GM12878 (cell line): Measurements from ENCODE around the gene TXNDC5. TPM values are rescaled to one million over a fixed set of nuclear protein-coding genes. Genes with fewer than 3 reads are reported as not detected.
A peak's percentile ranks its signal among the peaks of the same experiment; 100 is the strongest.

Source experiments
- ATAC-seq: fragments of 200-7000 bp; cut with Tn5 transposase; 3 replicates; pipeline ENCODE4 v1.9.1; 2020; ENCODE audit warnings: mild to moderate bottlenecking, moderate library complexity
- BruUV-seq: library from RNA; stranded (reverse); fragments of 400-500 nt; replicated peaks from 2 replicates; lab custom pipeline; 2021; lab: Mats Ljungman, UMichigan
- CTCF ChIA-PET: fragments of 300-600 bp; sonication (Branson Sonifier 250); formaldehyde crosslinking; extraction: SDS; loops from one replicate; lab custom pipeline; 2021; ENCODE audit warnings: inconsistent platforms; lab: Yijun Ruan, JAX
- POLR2A ChIA-PET: fragments of 350-600 bp; formaldehyde crosslinking; extraction: SDS; loops from one replicate; lab custom pipeline; 2021; ENCODE audit warnings: inconsistent platforms; lab: Charles Lee
- RAD21 ChIA-PET: fragments of 300-600 bp; sonication (Branson Sonifier 250); formaldehyde crosslinking; loops from one replicate; lab custom pipeline; 2023; ENCODE audit warnings: antibody characterized with exemption; ENCODE audit not compliant: unreplicated experiment; lab: Charles Lee
- SMC1A ChIA-PET: fragments of 300-600 bp; sonication (Branson Sonifier 250); formaldehyde crosslinking; loops from one replicate; lab custom pipeline; 2023; ENCODE audit not compliant: unreplicated experiment, uncharacterized antibody; lab: Charles Lee
- DNase-seq: peaks from one replicate; pipeline ENCODE4 v3.0.0-alpha.2; 2011; ENCODE audit warnings: low read depth, low spot score
- FAIRE-seq: peaks from 3 replicates; lab custom pipeline; 2011; peaks lifted over from hg19 to GRCh38; lab: Jason Lieb, UNC
- H2AFZ ChIP-seq: 2 replicates; pipeline ENCODE4 v1.6.0; 2011; ENCODE audit warnings: low read depth, low read length, control low read depth; ENCODE audit not compliant: control insufficient read depth
- H3K27ac ChIP-seq: 2 replicates; pipeline ENCODE4 v1.5.1; 2011; ENCODE audit warnings: control low read depth; ENCODE audit not compliant: control insufficient read depth, insufficient read depth
- H3K27me3 ChIP-seq, 2 experiments: replicated peaks in 1 of 2; 2 replicates each; pipeline versions ENCODE4 v1.6.0 to v1.6.1; 2011; ENCODE audit warnings: low read length in 1 of 2; ENCODE audit not compliant: control insufficient read depth in 2 of 2, insufficient read depth in 2 of 2
- H3K36me3 ChIP-seq, 2 experiments: 2 replicates each; pipeline ENCODE4 v1.5.1; 2011; ENCODE audit warnings: low read length in 1 of 2; ENCODE audit not compliant: control insufficient read depth in 2 of 2, insufficient read depth in 2 of 2
- H3K4me1 ChIP-seq: 2 replicates; pipeline ENCODE4 v1.6.1; 2011; ENCODE audit warnings: mild to moderate bottlenecking, low read length, moderate library complexity, mixed read lengths; ENCODE audit not compliant: control insufficient read depth, insufficient read depth
- H3K4me2 ChIP-seq: 2 replicates; pipeline ENCODE4 v1.6.0; 2011; ENCODE audit warnings: control low read depth; ENCODE audit not compliant: control insufficient read depth, insufficient read depth
- H3K4me3 ChIP-seq: fragments of 200-600 bp; sonication (generic); 2 replicates; pipeline ENCODE4 v1.5.1; 2016
- H3K79me2 ChIP-seq: 2 replicates; pipeline ENCODE4 v1.6.0; 2011; ENCODE audit warnings: low read length; ENCODE audit not compliant: control insufficient read depth, insufficient read depth
- H3K9ac ChIP-seq: 2 replicates; pipeline ENCODE4 v1.8.0; 2011; ENCODE audit warnings: low read length, control low read depth, mixed read lengths; ENCODE audit not compliant: control insufficient read depth, insufficient read depth
- H3K9me3 ChIP-seq: replicated peaks from 3 replicates; pipeline ENCODE4 v1.5.1; 2011; ENCODE audit warnings: mild to moderate bottlenecking, low read length; ENCODE audit not compliant: control insufficient read depth, insufficient read depth
- H4K20me1 ChIP-seq: 2 replicates; pipeline ENCODE4 v1.6.0; 2011; ENCODE audit not compliant: control insufficient read depth, insufficient read depth
- CEBPB ChIP-seq, 2 experiments: fragments of 150-350 bp in 1 of 2; IDR thresholded peaks; 2 replicates each; pipeline ENCODE4 v1.6.1; 2012 to 2014; ENCODE audit warnings: low read depth in 2 of 2, low read length in 2 of 2, borderline replicate concordance in 1 of 2, inconsistent platforms in 1 of 2
- CHD2 ChIP-seq: IDR thresholded peaks from 2 replicates; pipeline ENCODE4 v1.6.1; 2011; ENCODE audit warnings: low read depth, low read length, improper control_type of control experiment, borderline replicate concordance
- CHD4 ChIP-seq: fragments of 200-600 bp; sonication (generic); IDR thresholded peaks from 2 replicates; pipeline ENCODE4 v1.6.1; 2016; ENCODE audit warnings: mild to moderate bottlenecking
- IKZF2 ChIP-seq, 2 experiments: fragments of 450-650 bp; IDR thresholded peaks; 2 replicates each; pipeline ENCODE4 v1.6.1; 2017; ENCODE audit warnings: mild to moderate bottlenecking in 2 of 2, moderate library complexity in 2 of 2
- NR2F1 ChIP-seq: fragments of 450-650 bp; conservative IDR thresholded peaks from 2 replicates; pipeline ENCODE4 v1.6.1; 2017; ENCODE audit warnings: mild to moderate bottlenecking
- POLR2A ChIP-seq: IDR thresholded peaks from 2 replicates; pipeline ENCODE4 v1.6.1; 2011; ENCODE audit warnings: low read depth, mild to moderate bottlenecking, low read length
- SRF ChIP-seq, 2 experiments: IDR thresholded peaks; 2 replicates each; pipeline ENCODE4 v1.6.1; 2011; ENCODE audit warnings: low read depth in 2 of 2, low read length in 2 of 2, mild to moderate bottlenecking in 1 of 2, moderate library complexity in 1 of 2
- TARDBP ChIP-seq: IDR thresholded peaks from 2 replicates; pipeline ENCODE4 v1.6.1; 2016; ENCODE audit warnings: borderline replicate concordance
- WGBS: methylation state at CpG from one replicate; pipeline ENCODE4 v1.1.6; 2016; ENCODE audit warnings: low lambda C conversion rate; ENCODE audit not compliant: insufficient replicate concordance, insufficient coverage; ENCODE audit errors: missing lambda C conversion rate; 5-methylcytosine and 5-hydroxymethylcytosine counted together
- in situ Hi-C: fragments of 300-500 bp; cut with MboI; formaldehyde crosslinking; loops from 9 replicates; pipeline ENCODE4 v1.14.3; 2018; ENCODE audit warnings: mixed read lengths
- intact Hi-C: fragments of 100-400 bp; cut with micrococcal nuclease; formaldehyde crosslinking; loops from one replicate; pipeline ENCODE4 v1.14.2; 2022; ENCODE audit not compliant: unreplicated experiment
- polyA plus RNA-seq, 11 experiments: library from polyadenylated mRNA; depleted of rRNA in 4 of 11; unstranded in 6 of 11; stranded (reverse) in 5 of 11; fragments of >200 nt; fragmentation: Nextera tagmentation in 4 of 11; fragmentation: Illumina TruSeq in 1 of 11; extraction: Ambion mirVana in 4 of 11; extraction: Trizol in 1 of 11; gene quantifications; 1 replicate in 1 of 11; 2 replicates in 10 of 11; pipeline versions ENCODE4 v1.2.1 to v1.2.3, GENCODE V29; 2011 to 2016; ENCODE audit warnings: inconsistent platforms in 2 of 11, missing spikeins in 2 of 11, low read depth in 1 of 11
- total RNA-seq, 4 experiments: library from RNA; depleted of rRNA in 3 of 4; stranded (reverse); fragments of >200 nt in 3 of 4; fragmentation: Illumina TruSeq in 1 of 4; extraction: Trizol in 1 of 4; gene quantifications; 2 replicates each; pipeline versions ENCODE4 v1.2.1 to v1.2.3, GENCODE V29; 2013 to 2021

The TXNDC5 gene
- total and polyA plus RNA-seq, 10 of the 15 experiments (the other 5 are each of a cell fraction or from before 2014, with no cell fraction given) = 7.2 to 181 (median 132) TPM

DNA sequence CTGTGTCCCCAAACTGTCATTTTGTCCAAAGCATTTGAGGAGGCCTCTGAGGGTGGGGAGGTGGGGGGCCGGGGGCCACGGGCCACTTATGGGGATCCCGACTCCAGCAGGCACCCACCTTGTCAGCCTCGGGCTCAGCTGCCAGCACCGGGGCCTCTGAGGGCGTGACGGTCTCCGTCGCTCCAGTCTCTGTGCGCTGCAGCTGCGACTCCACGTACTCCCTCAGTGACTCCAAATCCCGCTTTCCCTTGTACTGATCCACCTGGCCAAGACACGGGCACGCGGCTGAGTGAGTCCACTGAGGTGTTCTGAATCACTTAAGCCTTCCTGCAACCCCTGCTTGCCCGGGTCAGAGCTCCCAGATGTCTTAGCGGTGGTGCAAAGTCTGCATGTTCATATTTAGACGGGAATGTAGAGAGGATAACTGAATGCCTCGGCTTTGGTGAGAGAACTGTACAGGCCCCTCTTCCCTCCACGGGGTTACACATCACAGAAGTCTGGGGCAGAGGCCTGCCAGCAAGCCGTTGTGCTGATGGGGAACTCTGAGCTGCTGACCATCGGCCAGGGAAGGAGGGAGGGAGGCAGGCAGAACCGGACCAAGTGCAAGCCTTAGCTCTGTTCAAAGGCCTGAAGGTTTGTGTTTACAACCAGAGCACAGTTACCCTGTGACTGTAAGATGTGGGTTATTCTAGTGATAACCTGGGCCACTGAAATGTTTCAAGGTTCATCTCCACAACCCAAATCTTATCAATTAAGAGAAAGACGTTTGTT, 21.8 kb downstream of the TXNDC5 start:
- intact Hi-C loops = no loop called here
- Histone ChIP-seq H3K27me3 (no peaks in the 10 kb centered on the region), H3K27ac (no peak overlapping the region), H3K9me3 (no peaks in the 10 kb centered on the region), H2AFZ (no peak overlapping the region), H3K4me3 (no peak overlapping the region), H3K4me1 (no peaks in the 10 kb centered on the region), H3K79me2 (no peaks in the 10 kb centered on the region), H4K20me1 (no peaks in the 10 kb centered on the region), H3K9ac (no peak overlapping the region), H3K4me2 (no peak overlapping the region), H3K36me3 (peaks cover 24 to 47% of the 10 kb centered on the region in 2 experiments)
- 92% methylated on average over 25 of the region's 25 CpGs for WGBS
- in situ Hi-C loops = no loop called here
- ChIA-PET RAD21 (no interaction called here), CTCF (interaction anchor here (0.6 to 1.3 kb wide), 3 partner anchors 11 to 946 kb away, joined by 3 to 6 read pairs (median 3); no protein-coding TSS in a partner anchor), SMC1A (interaction anchor here (0.9 kb wide), 1 partner anchor 106 kb away, joined by 3 read pairs; no protein-coding TSS in a partner anchor), POLR2A (no interaction called here)
- no peak for ATAC-seq
- TF ChIP-seq IKZF2 (IDR thresholded peaks at IDR 0.05) (no peak), POLR2A (peak; percentile 54), CEBPB (IDR thresholded peaks at IDR 0.05; ENCODE audit: borderline replicate concordance in 1 of 2, low read depth in 2 of 2, low read length in 2 of 2) (no peak), NR2F1 (no peak), CHD2 (no peak), SRF (IDR thresholded peaks at IDR 0.05; ENCODE audit: low read depth in 2 of 2, low read length in 2 of 2) (no peak), TARDBP (no peak), CHD4 (no peak)
- no peak for FAIRE-seq
- no TSS peak for BruUV-seq
- DNase-seq = no peak
